OCI-LY1 (cell line): ENCODE measurements around the gene CATSPER3.

Experiments used
- EZH2 ChIP-seq: fragments of 200-600 bp; sonication (generic), shearing (Covaris generic); IDR thresholded peaks from 2 replicates; pipeline ENCODE4 v1.8.0; 2017; ENCODE audit warnings: borderline replicate concordance, mixed run types, mild to moderate bottlenecking, antibody characterized with exemption, low read length, moderate library complexity, mixed read lengths
- TF ChIP-seq, protein P1 (sequence below): fragments of 200-600 bp; sonication (generic), shearing (Covaris generic); IDR thresholded peaks from 2 replicates; pipeline ENCODE4 v1.5.1; 2017; ENCODE audit warnings: mild to moderate bottlenecking, antibody characterized with exemption, low read length, moderate library complexity, mixed read lengths

GRCh38 chr5:135031813-135032694 is 64.3 kb downstream of the CATSPER3 start:
- no peak for TF ChIP-seq EZH2
- TF ChIP-seq, protein P1, sequence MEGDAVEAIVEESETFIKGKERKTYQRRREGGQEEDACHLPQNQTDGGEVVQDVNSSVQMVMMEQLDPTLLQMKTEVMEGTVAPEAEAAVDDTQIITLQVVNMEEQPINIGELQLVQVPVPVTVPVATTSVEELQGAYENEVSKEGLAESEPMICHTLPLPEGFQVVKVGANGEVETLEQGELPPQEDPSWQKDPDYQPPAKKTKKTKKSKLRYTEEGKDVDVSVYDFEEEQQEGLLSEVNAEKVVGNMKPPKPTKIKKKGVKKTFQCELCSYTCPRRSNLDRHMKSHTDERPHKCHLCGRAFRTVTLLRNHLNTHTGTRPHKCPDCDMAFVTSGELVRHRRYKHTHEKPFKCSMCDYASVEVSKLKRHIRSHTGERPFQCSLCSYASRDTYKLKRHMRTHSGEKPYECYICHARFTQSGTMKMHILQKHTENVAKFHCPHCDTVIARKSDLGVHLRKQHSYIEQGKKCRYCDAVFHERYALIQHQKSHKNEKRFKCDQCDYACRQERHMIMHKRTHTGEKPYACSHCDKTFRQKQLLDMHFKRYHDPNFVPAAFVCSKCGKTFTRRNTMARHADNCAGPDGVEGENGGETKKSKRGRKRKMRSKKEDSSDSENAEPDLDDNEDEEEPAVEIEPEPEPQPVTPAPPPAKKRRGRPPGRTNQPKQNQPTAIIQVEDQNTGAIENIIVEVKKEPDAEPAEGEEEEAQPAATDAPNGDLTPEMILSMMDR = no peak
